ENCODE results near the gene IL3. TPM values are rescaled to one million over a fixed set of nuclear protein-coding genes. Genes with fewer than 3 reads are reported as not detected.

The IL3 gene
- total RNA-seq, 4 donors from 2014 or later, result not detected

- ATAC-seq (ENCODE audit: low FRiP score) (no peak), DNase-seq (ENCODE audit: low spot score) (no peak)
- TF ChIP-seq CTCF (IDR thresholded peaks at IDR 0.05), result no peak
These were observed 18.6 kb downstream of the IL3 start for GRCh38 chr5:132079081-132079480.

DNA sequence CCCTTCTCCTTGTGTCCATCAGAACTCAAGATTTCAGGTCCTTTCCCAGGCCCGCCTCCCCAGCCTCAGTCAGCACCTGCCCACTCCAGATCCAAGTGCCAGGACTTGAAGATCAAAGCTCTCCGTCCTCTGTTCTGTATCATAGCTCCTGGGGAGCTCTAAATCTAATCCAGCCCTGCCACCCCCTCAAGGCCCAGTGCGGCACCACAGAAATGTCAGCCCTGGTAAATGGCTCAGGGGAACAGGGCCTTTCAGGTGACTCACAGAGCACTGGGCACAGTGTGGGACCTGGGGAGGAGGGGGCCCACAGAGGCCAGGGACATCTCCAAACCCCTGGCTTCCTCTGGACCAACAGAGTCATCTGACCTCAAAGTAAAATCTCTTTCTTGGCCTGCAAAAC, 19.2 kb downstream of the IL3 start:
- no peak for ATAC-seq (ENCODE audit: low FRiP score)
- no peak for DNase-seq (ENCODE audit: low spot score)
- no peak for TF ChIP-seq CTCF (IDR thresholded peaks at IDR 0.05)

- no peak for TF ChIP-seq CTCF (IDR thresholded peaks at IDR 0.05)
- no peak for DNase-seq (ENCODE audit: low spot score)
- ATAC-seq (ENCODE audit: low FRiP score), result no peak
These were observed 20.1 kb downstream of the IL3 start for GRCh38 chr5:132080595-132080994.

DNA sequence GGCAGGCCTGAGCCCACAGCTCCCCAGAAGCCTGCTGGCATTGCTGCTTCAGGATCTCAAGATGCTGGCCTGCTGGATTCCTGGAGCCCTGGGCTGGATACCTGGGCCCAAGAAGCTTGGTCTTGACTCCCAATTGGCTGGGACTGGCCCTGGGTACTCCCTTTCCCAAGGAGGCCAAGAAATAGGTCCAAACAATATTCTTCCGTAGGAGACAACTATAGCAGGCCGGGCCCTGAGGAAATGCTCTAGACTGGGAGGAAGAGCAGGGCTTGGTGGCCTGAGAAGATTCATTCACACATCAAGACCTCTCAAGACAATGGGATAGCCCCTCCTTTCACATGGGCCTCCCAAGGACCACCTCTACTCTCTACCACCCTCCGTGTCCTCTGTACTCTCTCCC, 21.0 kb downstream of the IL3 start:
- TF ChIP-seq CTCF (IDR thresholded peaks at IDR 0.05), result no peak
- ATAC-seq (ENCODE audit: low FRiP score) (no peak), DNase-seq (ENCODE audit: low spot score) (no peak)

- TF ChIP-seq CTCF (IDR thresholded peaks at IDR 0.05), result no peak
- DNase-seq (ENCODE audit: low spot score) (no peak), ATAC-seq (ENCODE audit: low FRiP score) (no peak)
These were observed 22.0 kb downstream of the IL3 start for GRCh38 chr5:132082329-132083023.

GRCh38 chr5:132083071-132083678, 22.7 kb downstream of the IL3 start:
- DNase-seq (ENCODE audit: low spot score) (no peak), ATAC-seq (ENCODE audit: low FRiP score) (no peak)
- TF ChIP-seq CTCF (IDR thresholded peaks at IDR 0.05), result no peak

- DNase-seq (ENCODE audit: low spot score) (no peak), ATAC-seq (ENCODE audit: low FRiP score) (no peak)
- no peak for TF ChIP-seq CTCF (IDR thresholded peaks at IDR 0.05)
These were observed 25.2 kb downstream of the IL3 start for GRCh38 chr5:132085686-132086085.
